Effector CD8-positive, alpha-beta T cell (primary cell): ENCODE measurements around the gene ACKR2.

Experiments
- DNase-seq: peaks from one replicate; lab custom pipeline; 2025; lab: John Stamatoyannopoulos, UW

ACKR2 gene

DNA sequence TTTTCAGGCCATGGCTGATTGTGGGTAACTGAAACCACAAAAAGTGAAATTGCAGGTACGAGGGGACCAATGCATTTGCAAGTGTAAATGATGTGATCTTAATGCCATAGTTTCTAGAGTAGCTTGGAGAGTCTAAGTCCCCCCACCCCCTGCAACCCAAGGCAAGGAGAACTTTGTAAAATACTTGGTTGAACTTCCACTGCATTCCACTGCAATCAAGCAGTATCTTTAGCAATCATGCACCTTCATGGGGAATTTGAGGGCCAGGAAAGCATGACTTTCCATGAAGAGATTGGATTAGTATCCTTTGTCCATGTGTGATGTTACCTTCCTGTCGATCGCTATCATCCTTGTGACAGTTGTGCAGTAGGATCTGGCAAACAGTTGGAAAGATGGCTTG is 77.8 kb downstream of the ACKR2 start:
- DNase-seq, result no peak

DNA sequence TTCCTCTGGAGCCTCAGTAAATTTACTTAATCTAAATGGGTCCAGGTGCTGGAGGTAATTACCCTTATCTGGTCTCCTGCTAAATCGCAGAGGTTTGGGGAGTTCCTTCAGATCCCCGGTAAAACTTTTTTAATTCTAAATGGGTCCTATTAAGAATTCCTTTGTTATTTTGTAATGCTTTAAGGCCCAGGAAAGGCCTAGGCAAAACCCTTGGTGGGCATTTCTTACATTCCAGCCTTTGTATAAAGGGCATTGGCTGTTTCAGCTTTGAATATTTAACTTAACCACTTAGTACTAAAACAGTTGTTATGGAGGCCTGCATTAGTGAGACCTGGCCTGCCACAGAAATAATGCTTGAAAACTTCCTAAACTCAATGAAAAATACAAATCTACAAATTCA is 81.8 kb downstream of the ACKR2 start:
- no peak for DNase-seq

GRCh38 chr3:42892169-42892568 is 82.9 kb downstream of the ACKR2 start:
- no peak for DNase-seq

DNA sequence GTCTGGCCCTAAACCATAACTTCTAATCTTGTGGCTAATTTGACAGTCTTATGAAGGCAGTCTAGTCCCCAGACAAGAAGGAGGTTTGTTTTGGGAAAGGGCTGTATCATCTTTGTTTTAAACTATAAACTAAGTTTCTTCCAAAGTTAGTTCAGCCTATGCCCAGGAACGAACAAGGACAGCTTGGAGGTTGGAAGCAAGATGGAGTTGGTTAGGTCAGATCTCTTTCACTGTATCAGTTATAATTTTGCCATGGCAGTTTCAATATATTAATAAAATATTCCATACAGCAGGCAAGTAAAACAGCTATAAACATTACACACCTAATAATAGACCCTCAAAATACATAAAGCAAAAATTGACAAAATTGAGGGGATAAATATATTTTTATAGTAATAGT is 83.6 kb downstream of the ACKR2 start:
- DNase-seq, result no peak

- DNase-seq, result no peak
Measured at GRCh38 chr3:42894698-42895579, 85.7 kb downstream of the ACKR2 start.

GRCh38 chr3:42895580-42895868 is 86.3 kb downstream of the ACKR2 start:
- no peak for DNase-seq

DNA sequence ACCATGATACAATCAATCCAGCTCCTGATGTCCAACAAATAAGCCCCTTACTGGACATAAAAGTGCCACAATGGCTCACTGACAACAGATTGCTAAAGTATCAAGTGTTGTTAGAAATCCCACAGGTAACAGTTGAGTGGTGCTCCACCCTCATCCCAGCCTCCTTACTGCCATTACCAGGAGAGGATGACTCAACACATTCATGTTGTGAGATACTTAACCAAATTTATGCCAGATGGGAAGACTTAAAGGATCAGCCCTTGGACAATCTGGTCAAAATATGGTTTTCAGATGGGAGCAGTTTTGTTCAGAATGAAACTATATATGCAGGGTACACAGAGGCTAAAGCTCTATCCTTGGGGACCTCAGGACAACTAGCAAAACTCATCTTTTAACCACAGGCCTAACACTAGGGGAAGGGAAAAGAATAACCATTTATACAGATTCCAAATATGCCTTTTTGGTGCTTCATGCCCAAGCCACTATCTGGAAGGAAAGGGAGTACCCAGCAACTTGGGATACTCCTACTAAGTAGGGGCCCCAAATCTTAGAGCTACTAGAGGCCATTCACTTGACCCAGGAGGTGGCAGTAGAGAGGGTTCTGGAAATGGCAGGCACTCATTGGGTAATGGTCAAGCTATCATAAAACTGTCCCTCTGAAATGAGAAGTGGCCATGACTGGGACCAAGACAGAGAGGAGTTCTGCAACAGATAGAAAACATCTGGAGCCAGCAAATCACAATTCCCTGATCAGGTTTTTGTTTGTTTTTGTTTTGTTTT is 89.8 kb downstream of the ACKR2 start:
- no peak for DNase-seq

DNA sequence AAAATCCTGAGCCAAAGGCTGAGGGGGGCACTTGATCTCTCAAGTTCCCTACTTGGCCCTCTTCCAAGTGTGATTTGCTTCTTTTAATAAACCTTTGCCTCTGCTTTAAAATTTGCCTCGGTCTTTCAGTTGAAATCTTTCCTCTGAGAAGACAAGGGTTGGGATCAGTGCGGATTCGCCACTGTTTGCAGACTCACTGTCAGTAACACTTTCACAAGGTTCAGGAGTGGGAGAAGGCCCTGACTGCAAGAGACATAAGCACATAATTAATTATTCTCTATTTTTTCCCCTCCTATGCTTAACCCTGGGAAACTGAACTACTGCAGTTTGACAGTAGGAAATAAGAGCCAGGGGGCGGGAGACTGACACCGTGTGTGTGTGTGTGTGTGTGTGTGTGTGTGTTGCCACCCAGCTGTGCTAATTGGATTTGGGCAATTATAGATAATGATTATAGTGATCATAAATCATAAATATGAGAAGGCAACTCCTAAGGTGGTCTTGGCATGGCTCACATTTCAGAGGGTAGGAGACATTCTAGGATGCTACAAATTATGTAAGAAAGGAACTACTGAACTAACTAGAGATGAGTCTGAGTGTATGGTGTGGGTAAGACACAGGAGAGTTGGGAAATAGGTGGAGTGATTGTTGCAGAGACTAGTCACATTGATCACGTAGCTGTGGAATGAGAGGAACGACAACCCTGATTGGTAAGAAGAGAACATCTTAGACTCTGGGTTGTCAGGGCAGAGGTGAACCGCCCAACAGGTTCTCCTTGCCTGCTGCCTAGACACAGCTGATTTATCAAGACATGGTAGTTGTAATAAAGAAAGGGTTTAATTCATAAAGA is 91.2 kb downstream of the ACKR2 start:
- DNase-seq, result no peak

- no peak for DNase-seq
Measured at GRCh38 chr3:42901073-42901415, 91.8 kb downstream of the ACKR2 start.

DNA sequence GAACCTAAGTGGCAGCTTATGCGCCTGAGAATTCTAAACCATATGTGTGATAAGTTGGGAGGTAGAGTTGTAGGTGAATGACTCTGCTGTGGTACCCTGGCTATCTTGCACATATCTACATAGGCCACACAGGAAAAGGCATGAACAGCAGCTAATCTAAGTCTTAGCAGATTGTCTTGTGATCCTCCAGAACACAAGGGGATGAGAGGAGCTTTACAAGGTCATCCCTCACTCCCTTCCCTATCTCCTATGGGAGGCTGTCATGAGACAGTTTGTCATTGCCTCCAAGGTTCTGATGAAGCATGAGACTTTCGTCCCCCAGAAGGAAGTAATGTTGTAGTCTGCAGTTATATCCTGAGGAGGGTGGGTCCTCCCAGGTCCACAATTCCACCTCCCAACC is 93.0 kb downstream of the ACKR2 start:
- DNase-seq, result no peak

DNA sequence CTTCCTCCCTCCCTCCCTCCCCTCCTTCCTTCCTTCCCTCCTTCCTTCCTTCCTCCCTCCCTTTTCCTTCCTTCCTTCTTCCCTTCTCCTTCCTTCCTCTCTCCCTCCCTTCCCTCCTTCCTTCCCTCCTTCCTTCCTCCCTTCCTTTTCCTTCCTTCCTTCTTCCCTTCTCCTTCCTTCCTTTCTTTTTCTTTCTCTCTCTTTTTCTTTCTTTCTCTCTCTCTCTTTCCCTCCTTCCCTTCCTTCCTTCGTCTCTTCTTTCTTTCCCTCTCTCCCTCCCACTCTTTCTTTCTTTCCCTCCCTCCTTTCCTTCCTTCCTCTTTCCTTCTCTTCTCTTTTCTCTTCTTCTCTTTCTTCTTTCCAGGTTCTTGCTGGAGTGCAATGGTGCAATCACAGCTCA is 94.8 kb downstream of the ACKR2 start:
- no peak for DNase-seq

GRCh38 chr3:42905740-42906069 is 96.5 kb downstream of the ACKR2 start:
- no peak for DNase-seq

GRCh38 chr3:42906070-42906847 is 97.0 kb downstream of the ACKR2 start, which contains the start of gene ZNF662:
TSS of gene ZNF662 (plus strand) at chr3:42906142. CDS start at chr3:42908115, 1,973 bp downstream.
- no peak for DNase-seq

DNA sequence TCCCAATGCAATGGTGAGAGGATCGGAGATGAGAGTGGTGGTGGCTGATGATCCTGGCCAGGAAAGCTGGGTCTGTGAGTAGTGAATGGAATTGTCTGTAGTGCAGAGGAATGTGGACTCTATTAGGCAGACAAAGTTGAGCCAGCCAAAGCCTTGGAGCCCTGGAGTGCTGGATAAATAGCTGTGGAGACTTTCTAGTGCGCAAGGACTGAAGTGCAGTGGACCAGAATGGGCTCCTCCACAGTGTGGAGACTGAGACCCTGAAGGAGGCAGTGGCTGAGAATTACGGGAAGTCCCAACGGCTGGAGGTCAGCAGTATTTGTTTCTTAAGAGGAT is 97.6 kb downstream of the ACKR2 start:
- DNase-seq, result no peak

GRCh38 chr3:42908675-42909074 is 99.4 kb downstream of the ACKR2 start:
- DNase-seq, result no peak

DNA sequence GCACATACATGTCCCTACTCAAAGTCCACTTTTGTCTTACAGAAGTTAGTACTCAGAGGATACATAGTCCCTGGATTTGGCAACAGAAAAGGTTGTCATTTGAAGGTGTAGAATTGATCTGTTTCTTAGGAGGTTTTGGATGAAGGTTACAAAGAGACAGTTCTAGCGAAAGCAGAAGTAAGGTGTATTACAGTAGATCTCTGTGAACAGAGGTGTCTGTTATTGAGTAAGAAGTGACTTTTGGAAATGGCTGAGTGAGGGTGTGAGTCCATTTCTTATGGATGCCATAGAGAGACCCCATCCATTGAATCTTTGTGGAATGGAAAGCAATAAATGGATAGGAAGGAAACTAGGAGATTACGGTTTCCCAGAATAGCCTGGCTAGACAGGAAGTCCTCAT is 102.3 kb downstream of the ACKR2 start:
- no peak for DNase-seq

DNA sequence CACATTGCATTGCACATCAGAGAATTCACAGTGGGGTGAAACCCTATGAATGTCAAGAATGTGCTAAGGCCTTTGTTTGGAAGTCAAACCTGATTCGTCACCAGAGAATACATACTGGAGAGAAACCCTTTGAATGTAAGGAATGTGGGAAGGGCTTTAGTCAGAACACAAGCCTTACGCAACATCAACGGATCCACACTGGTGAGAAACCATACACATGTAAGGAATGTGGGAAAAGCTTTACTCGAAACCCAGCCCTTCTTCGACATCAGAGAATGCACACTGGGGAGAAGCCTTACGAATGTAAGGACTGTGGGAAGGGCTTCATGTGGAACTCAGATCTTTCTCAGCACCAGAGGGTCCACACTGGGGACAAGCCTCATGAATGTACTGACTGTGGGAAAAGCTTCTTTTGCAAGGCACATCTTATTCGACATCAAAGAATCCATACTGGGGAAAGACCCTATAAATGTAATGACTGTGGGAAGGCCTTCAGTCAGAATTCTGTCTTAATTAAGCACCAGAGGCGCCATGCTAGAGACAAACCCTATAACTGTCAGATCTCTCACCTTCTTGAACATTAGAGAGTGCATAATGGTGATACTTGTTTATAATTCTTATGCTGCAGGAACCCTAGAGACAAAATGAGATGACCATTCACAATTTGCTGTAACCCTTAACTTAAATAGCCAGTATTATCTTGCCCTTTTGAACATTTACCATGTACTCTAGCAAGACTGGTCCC is 105.7 kb downstream of the ACKR2 start:
- no peak for DNase-seq
